K562 (cell line): ENCODE data around the gene ALKBH2. TPM values are rescaled to one million over a fixed set of nuclear protein-coding genes. Genes with fewer than 3 reads are reported as not detected.

Experiments used
- ATAC-seq: fragments of 200-7000 bp; cut with Tn5 transposase; 3 replicates; pipeline ENCODE4 v1.9.1; 2020; ENCODE audit warnings: moderate library complexity
- BruUV-seq: library from RNA; stranded (reverse); fragments of 400-500 nt; replicated peaks from 2 replicates; lab custom pipeline; 2021; lab: Mats Ljungman, UMichigan
- CTCF ChIA-PET: fragments of 300-600 bp; formaldehyde crosslinking; extraction: SDS; loops from one replicate; lab custom pipeline; 2021; ENCODE audit warnings: low intra/inter-chr PET ratio; lab: Yijun Ruan, JAX
- POLR2A ChIA-PET: fragments of 300-600, 350-650 bp; sonication (Branson Sonifier 250); formaldehyde crosslinking; extraction: SDS; loops from one replicate; lab custom pipeline; 2021; ENCODE audit warnings: antibody characterized with exemption, inconsistent platforms; lab: Yijun Ruan, JAX
- DNase-seq, 4 experiments: peaks; one replicate each; pipeline versions ENCODE4 v3.0.0 to v3.0.0-alpha.2; 2011 to 2018; ENCODE audit warnings: low spot score in 3 of 4, mixed read lengths in 3 of 4; ENCODE audit errors: extremely low read depth in 1 of 4
- FAIRE-seq: peaks from 2 replicates; lab custom pipeline; 2011; peaks lifted over from hg19 to GRCh38; lab: Jason Lieb, UNC
- H2AFZ ChIP-seq: 2 replicates; pipeline ENCODE4 v1.6.0; 2011; ENCODE audit warnings: low read depth, low read length, control low read depth, inconsistent platforms
- H3K27ac ChIP-seq: fragments of 200-600 bp; 3 replicates; pipeline ENCODE4 v1.8.0; 2011; ENCODE audit warnings: low read depth, mild to moderate bottlenecking, control low read depth, inconsistent platforms, low read length, moderate library complexity, mixed read lengths; ENCODE audit errors: extremely low read depth
- H3K27me3 ChIP-seq, 2 experiments: fragments of 300-600 bp in 1 of 2; 2 replicates in 1 of 2; 3 replicates in 1 of 2; pipeline versions ENCODE4 v1.6.0 to v1.8.0; 2011; ENCODE audit warnings: inconsistent platforms in 2 of 2, low read length in 2 of 2, mild to moderate bottlenecking in 1 of 2, mixed read lengths in 1 of 2, moderate library complexity in 1 of 2; ENCODE audit not compliant: control insufficient read depth in 2 of 2, insufficient read depth in 2 of 2
- H3K36me3 ChIP-seq: fragments of 300-600 bp; 3 replicates; pipeline ENCODE4 v1.8.0; 2011; ENCODE audit warnings: mild to moderate bottlenecking, low read length, inconsistent platforms; ENCODE audit not compliant: control insufficient read depth, insufficient read depth
- H3K4me1 ChIP-seq, 2 experiments: fragments of 200-600 bp in 1 of 2; replicated peaks in 1 of 2; 2 replicates in 1 of 2; 3 replicates in 1 of 2; pipeline versions ENCODE4 v1.5.1 to v1.8.0; 2011; ENCODE audit warnings: inconsistent platforms in 2 of 2, low read length in 2 of 2, mild to moderate bottlenecking in 1 of 2, mixed read lengths in 1 of 2, moderate library complexity in 1 of 2; ENCODE audit not compliant: control insufficient read depth in 2 of 2, insufficient read depth in 2 of 2
- H3K4me2 ChIP-seq: 2 replicates; pipeline ENCODE4 v1.6.1; 2011; ENCODE audit warnings: low read length, control low read depth, inconsistent platforms, mixed read lengths; ENCODE audit not compliant: insufficient read depth
- H3K4me3 ChIP-seq: fragments of 200-600 bp; sonication (generic), shearing (Covaris generic); 2 replicates; pipeline ENCODE4 v1.5.1; 2016; ENCODE audit warnings: control low read depth, inconsistent platforms
- H3K79me2 ChIP-seq: fragments of 200-600 bp; 3 replicates; pipeline ENCODE4 v1.8.0; 2011; ENCODE audit warnings: low read length, inconsistent platforms; ENCODE audit not compliant: control insufficient read depth, insufficient read depth
- H3K9ac ChIP-seq, 2 experiments: 2 replicates each; pipeline versions ENCODE4 v1.6.0 to v1.6.1; 2011; ENCODE audit warnings: low read depth in 2 of 2, low read length in 2 of 2, control low read depth in 1 of 2, inconsistent platforms in 1 of 2, mild to moderate bottlenecking in 1 of 2, mixed read lengths in 1 of 2; ENCODE audit not compliant: insufficient read depth in 1 of 2
- H3K9me1 ChIP-seq: one replicate; pipeline ENCODE4 v1.6.0; 2011; ENCODE audit warnings: inconsistent platforms, mild to moderate bottlenecking, low read length, moderate library complexity; ENCODE audit not compliant: control insufficient read depth, insufficient read depth
- H3K9me3 ChIP-seq: replicated peaks from 2 replicates; pipeline ENCODE4 v1.5.1; 2011; ENCODE audit warnings: low read depth, low read length, inconsistent platforms; ENCODE audit not compliant: control insufficient read depth, insufficient read depth
- H4K20me1 ChIP-seq: replicated peaks from 2 replicates; pipeline ENCODE4 v1.6.1; 2011; ENCODE audit warnings: low read length, inconsistent platforms, mixed read lengths; ENCODE audit not compliant: control insufficient read depth, insufficient read depth
- ADNP ChIP-seq: fragments of 200-800 bp; sonication (Bioruptor generic); IDR thresholded peaks from 2 replicates; pipeline ENCODE4 v1.6.1; 2016; ENCODE audit warnings: missing genetic modification characterization, missing compliant biosample characterization
- ATF6 ChIP-seq: sonication (generic); formaldehyde crosslinking; IDR thresholded peaks from 2 replicates; pipeline ENCODE4 v1.4.0; 2020; ENCODE audit warnings: mild to moderate bottlenecking, missing genetic modification reagents
- BCOR ChIP-seq: fragments of 450-650 bp; IDR thresholded peaks from 2 replicates; pipeline ENCODE4 v1.6.1; 2016
- C11orf30 ChIP-seq: fragments of 450-650 bp; IDR thresholded peaks from 2 replicates; pipeline ENCODE4 v1.6.1; 2016; ENCODE audit warnings: low read depth, mild to moderate bottlenecking
- CREB3L1 ChIP-seq: fragments of 450-650 bp; IDR thresholded peaks from 2 replicates; pipeline ENCODE4 v1.6.1; 2014; ENCODE audit warnings: low read depth, mild to moderate bottlenecking, moderate library complexity, borderline replicate concordance
- ELF2 ChIP-seq: fragments of 250-450 bp; sonication (Bioruptor Pico); IDR thresholded peaks from 2 replicates; pipeline ENCODE4 v1.5.0; 2021; ENCODE audit warnings: mild to moderate bottlenecking
- HDGF ChIP-seq: fragments of 450-650 bp; IDR thresholded peaks from 2 replicates; pipeline ENCODE4 v1.6.1; 2016
- HEY1 ChIP-seq: fragments of 250-450 bp; sonication (Bioruptor Pico); IDR thresholded peaks from 2 replicates; pipeline ENCODE4 v1.5.0; 2020; ENCODE audit warnings: mild to moderate bottlenecking, moderate library complexity, borderline replicate concordance
- HIVEP1 ChIP-seq: fragments of 250-450 bp; sonication (Bioruptor Pico); IDR thresholded peaks from 2 replicates; pipeline ENCODE4 v1.4.0; 2020; ENCODE audit warnings: mild to moderate bottlenecking
- HNRNPUL1 ChIP-seq: fragments of 200-400 bp; formaldehyde crosslinking; IDR thresholded peaks from 2 replicates; pipeline ENCODE4 v1.6.1; 2017; ENCODE audit warnings: low read length
- KDM1A ChIP-seq, 2 experiments: fragments of 450-650 bp; IDR thresholded peaks; 2 replicates each; pipeline ENCODE4 v1.6.1; 2016; ENCODE audit warnings: mild to moderate bottlenecking in 2 of 2
- MTA3 ChIP-seq: fragments of 450-650 bp; formaldehyde crosslinking; IDR thresholded peaks from 2 replicates; pipeline ENCODE4 v1.6.1; 2017; ENCODE audit warnings: mild to moderate bottlenecking, borderline replicate concordance
- MXI1 ChIP-seq: IDR thresholded peaks from 2 replicates; pipeline ENCODE4 v1.6.1; 2011; ENCODE audit warnings: low read depth, mild to moderate bottlenecking, improper control_type of control experiment, low read length
- PHTF2 ChIP-seq: fragments of 250-450 bp; sonication (Bioruptor Pico); IDR thresholded peaks from 2 replicates; pipeline ENCODE4 v1.5.0; 2021; ENCODE audit warnings: mild to moderate bottlenecking
- RBM25 ChIP-seq: fragments of 200-400 bp; formaldehyde crosslinking; IDR thresholded peaks from 2 replicates; pipeline ENCODE4 v1.6.1; 2018; ENCODE audit warnings: low read length, low read depth, moderate library complexity; ENCODE audit not compliant: severe bottlenecking
- RCOR1 ChIP-seq, 2 experiments: IDR thresholded peaks; 2 replicates each; pipeline ENCODE4 v1.6.1; 2012; ENCODE audit warnings: low read depth in 2 of 2, low read length in 2 of 2, borderline replicate concordance in 1 of 2, improper control_type of control experiment in 1 of 2
- ZFPM2 ChIP-seq: fragments of 250-450 bp; sonication (Bioruptor Pico); IDR thresholded peaks from 2 replicates; pipeline ENCODE4 v1.5.1; 2022; ENCODE audit warnings: mild to moderate bottlenecking
- ZFX ChIP-seq: sonication (generic); formaldehyde crosslinking; IDR thresholded peaks from 2 replicates; pipeline ENCODE4 v1.8.0; 2022; ENCODE audit warnings: mild to moderate bottlenecking, missing genetic modification reagents, moderate library complexity
- ZNF184 ChIP-seq: sonication (generic); formaldehyde crosslinking; IDR thresholded peaks from 2 replicates; pipeline ENCODE4 v1.5.0; 2020; ENCODE audit warnings: missing genetic modification reagents
- ZNF316 ChIP-seq: fragments of 450-650 bp; IDR thresholded peaks from 2 replicates; pipeline ENCODE4 v1.6.1; 2016
- ZNF785 ChIP-seq: fragments of 250-450 bp; sonication (Bioruptor Pico); IDR thresholded peaks from 2 replicates; pipeline ENCODE4 v1.4.0; 2020; ENCODE audit warnings: mild to moderate bottlenecking
- in situ Hi-C: fragments of 300-500 bp; cut with MboI; formaldehyde crosslinking; loops from 4 replicates; pipeline ENCODE4 v1.15.0; 2018; ENCODE audit warnings: inconsistent platforms, mixed read lengths
- intact Hi-C: fragments of 100-400 bp; cut with micrococcal nuclease; formaldehyde crosslinking; loops from 2 replicates; pipeline ENCODE4 v1.14.2; 2022
- polyA plus RNA-seq, 8 experiments: library from polyadenylated mRNA; depleted of rRNA in 4 of 8; stranded (reverse) in 5 of 8; unstranded in 3 of 8; fragments of >200 nt; fragmentation: Nextera tagmentation in 2 of 8; fragmentation: Illumina TruSeq in 1 of 8; extraction: Ambion mirVana in 2 of 8; extraction: Trizol in 1 of 8; gene quantifications; 2 replicates each; pipeline versions ENCODE4 v1.2.1 to v1.2.3, GENCODE V29; 2011 to 2014; ENCODE audit warnings: inconsistent platforms in 1 of 8, missing spikeins in 1 of 8
- total RNA-seq, 7 experiments: library from RNA; depleted of rRNA in 6 of 7; stranded (reverse); fragments of >200 nt in 6 of 7; fragmentation: Illumina TruSeq in 2 of 7; extraction: Trizol in 2 of 7; gene quantifications; 2 replicates each; pipeline versions ENCODE4 v1.2.1 to v1.2.3, GENCODE V29; 2011 to 2021; ENCODE audit warnings: low replicate concordance in 1 of 7

The ALKBH2 gene
- total and polyA plus RNA-seq, 9 of the 15 experiments (the other 6 are each of a cell fraction or from before 2014, with no cell fraction given): 5.9 to 56.1 (median 41.9) TPM

DNA sequence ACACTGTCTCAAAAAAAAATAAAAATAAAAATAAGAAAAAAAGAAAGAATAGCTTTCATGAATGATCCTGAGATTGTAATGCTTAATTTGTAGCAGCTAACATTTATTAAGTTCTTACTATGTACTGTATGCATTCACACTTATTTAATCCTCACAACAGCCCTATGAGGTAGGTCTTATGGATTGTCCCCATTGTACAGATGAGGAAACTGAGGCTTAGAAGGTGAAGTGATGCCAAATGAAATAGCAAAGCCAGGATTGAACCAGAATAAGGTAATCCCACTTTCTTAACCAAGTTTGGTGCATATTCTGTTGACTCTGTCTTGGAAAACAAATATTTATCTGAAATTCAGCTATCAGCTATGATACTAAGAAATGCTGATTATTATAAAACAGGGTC lies 38.8 kb downstream of the ALKBH2 start:
- no TSS peak for BruUV-seq
- H3K27me3 ChIP-seq: no peaks in the 10 kb centered on the region
- intact Hi-C loops (no loop called here), in situ Hi-C loops (no loop called here)
- peaks cover 11% of the 10 kb centered on the region; the same call in 1 of the 3 replicates for H3K79me2 ChIP-seq
- peaks cover 9% of the 10 kb centered on the region; the same call in 2 of the 3 replicates for H3K36me3 ChIP-seq
- H3K4me3 ChIP-seq: no peak overlapping the region
- H4K20me1 ChIP-seq: no peaks in the 10 kb centered on the region
- CTCF ChIA-PET: no interaction called here
- H3K4me2 ChIP-seq: no peak overlapping the region
- POLR2A ChIA-PET: interaction anchor here (1.0 kb wide), 1 partner anchor 25 kb away, joined by 3 read pairs; no protein-coding TSS in a partner anchor
- FAIRE-seq (no peak), ATAC-seq (no peak), DNase-seq (no peak)
- H3K9ac ChIP-seq: no peak overlapping the region
- peaks cover 0 to 2% of the 10 kb centered on the region in 2 experiments; a peak in 2 of 5 replicates for H3K4me1 ChIP-seq
- H2AFZ ChIP-seq: no peak overlapping the region
- no peaks in the 10 kb centered on the region for H3K9me1 ChIP-seq
- no peaks in the 10 kb centered on the region for H3K9me3 ChIP-seq
- no peak overlapping the region for H3K27ac ChIP-seq
- TF ChIP-seq RCOR1 (IDR thresholded peaks at IDR 0.05; ENCODE audit: borderline replicate concordance in 1 of 2, low read depth in 2 of 2, low read length in 2 of 2) (peak in 1 of 2 experiments; percentile 51; a peak in 1 of 4 replicates), ZFX (CRISPR knock-in tag) (no peak), MXI1 (no peak), ZNF785 (no peak), HIVEP1 (CRISPR knock-in tag) (no peak), ZNF316 (peak; percentile 36; the same call in 1 of the 2 replicates), PHTF2 (no peak), ZFPM2 (CRISPR knock-in tag) (no peak), C11orf30 (peak; percentile 27; the same call in 1 of the 2 replicates), HEY1 (CRISPR knock-in tag) (no peak), KDM1A (IDR thresholded peaks at IDR 0.05) (peak; percentile 30 to 38; a peak in 1 of 4 replicates), ELF2 (no peak), CREB3L1 (no peak), ADNP (tag) (peak; percentile 81), BCOR (peak; percentile 68), ATF6 (CRISPR knock-in tag) (no peak), RBM25 (peak; percentile 95), MTA3 (no peak), HDGF (no peak), HNRNPUL1 (no peak), ZNF184 (CRISPR knock-in tag) (no peak)
